GM18868 (cell line): Measurements from ENCODE around the gene LSR.

Experiments used
- ATAC-seq: cut with Tn5 transposase; IDR thresholded peaks from one replicate; pipeline ENCODE4 v1.9.1; 2021; ENCODE audit warnings: mild to moderate bottlenecking, moderate library complexity; ENCODE audit not compliant: unreplicated experiment

Gene LSR, protein sequence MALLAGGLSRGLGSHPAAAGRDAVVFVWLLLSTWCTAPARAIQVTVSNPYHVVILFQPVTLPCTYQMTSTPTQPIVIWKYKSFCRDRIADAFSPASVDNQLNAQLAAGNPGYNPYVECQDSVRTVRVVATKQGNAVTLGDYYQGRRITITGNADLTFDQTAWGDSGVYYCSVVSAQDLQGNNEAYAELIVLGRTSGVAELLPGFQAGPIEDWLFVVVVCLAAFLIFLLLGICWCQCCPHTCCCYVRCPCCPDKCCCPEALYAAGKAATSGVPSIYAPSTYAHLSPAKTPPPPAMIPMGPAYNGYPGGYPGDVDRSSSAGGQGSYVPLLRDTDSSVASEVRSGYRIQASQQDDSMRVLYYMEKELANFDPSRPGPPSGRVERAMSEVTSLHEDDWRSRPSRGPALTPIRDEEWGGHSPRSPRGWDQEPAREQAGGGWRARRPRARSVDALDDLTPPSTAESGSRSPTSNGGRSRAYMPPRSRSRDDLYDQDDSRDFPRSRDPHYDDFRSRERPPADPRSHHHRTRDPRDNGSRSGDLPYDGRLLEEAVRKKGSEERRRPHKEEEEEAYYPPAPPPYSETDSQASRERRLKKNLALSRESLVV

GRCh38 chr19:35248310-35249145 lies at the start of gene LSR:
LSR (plus strand) TSS chr19:35249002; CDS start chr19:35249023, 21 bp downstream.
- ATAC-seq: peak; percentile 82

GRCh38 chr19:35199481-35199880 lies 49.3 kb upstream of the LSR start:
- no peak for ATAC-seq

- no peak for ATAC-seq
These were observed 45.8 kb upstream of the LSR start for GRCh38 chr19:35202722-35203688.

DNA sequence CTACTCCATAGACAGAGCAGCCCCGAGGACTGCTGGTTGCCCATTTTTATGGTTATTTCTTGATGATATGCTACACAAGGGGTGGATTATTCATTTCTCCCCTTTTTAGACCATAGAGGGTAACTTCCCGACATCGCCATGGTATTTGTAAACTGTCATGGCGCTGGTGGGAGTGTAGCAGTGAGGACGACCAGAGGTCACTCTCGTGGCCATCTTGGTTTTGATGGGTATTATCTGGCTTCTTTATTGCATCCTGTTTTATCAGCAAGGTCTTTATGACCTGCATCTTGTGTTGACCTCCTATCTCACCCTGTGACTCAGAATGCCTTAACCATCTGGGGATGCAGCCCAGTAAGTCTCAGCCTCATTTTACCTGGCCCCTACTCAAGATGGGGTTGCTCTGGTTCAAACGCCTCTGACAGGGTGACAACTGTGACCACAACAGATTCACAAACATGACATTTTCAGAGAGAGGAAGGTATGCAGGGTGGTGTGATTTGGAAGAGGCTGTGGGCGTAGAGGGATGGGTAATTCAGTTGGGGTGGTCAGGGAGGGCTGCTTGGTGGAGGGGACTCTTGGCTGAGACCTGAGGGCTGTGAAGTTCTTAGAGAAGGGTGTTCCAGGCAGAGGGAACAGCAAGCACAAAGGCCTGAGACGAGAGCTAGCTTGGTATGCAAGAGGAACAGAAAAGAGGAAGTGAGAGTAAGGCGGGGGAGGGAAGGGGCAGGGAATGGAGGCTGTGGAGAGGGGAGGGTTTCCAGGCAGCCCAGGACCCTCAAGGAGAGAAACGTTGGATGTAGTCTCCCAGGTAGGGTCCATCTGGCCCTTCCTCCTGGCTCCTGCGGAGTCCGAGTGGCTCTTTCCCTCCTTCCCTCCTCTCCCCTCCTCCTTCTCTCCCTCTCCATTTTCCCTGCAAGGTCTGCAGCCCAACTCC lies 43.7 kb upstream of the LSR start:
- ATAC-seq: peak; percentile 83

GRCh38 chr19:35205733-35206323 lies 43.0 kb upstream of the LSR start:
- no peak for ATAC-seq

DNA sequence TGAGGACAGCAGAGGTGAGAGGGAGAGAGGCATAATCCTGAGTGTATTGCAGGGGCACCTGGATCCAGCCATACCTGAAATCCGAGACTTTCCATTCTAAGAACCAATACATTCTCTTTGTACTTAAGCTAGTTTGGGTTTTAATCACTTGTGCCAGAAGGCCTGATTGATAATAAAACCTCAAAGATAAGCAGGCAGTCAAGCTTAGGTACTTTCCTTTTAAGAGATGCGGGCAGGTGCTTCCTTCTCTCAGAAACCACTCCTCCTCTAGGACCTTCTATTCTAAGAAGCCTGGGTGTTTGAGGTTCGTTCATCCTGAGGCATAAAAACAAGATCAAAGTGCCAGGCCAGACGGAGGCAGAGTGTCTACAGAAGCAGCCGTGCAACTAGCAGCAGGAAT lies 42.4 kb upstream of the LSR start:
- ATAC-seq: no peak

- no peak for ATAC-seq
These were observed 41.9 kb upstream of the LSR start for GRCh38 chr19:35206855-35207254.

GRCh38 chr19:35207391-35207871 lies 41.4 kb upstream of the LSR start:
- no peak for ATAC-seq

- no peak for ATAC-seq
These were observed 40.7 kb upstream of the LSR start for GRCh38 chr19:35208121-35208520.

DNA sequence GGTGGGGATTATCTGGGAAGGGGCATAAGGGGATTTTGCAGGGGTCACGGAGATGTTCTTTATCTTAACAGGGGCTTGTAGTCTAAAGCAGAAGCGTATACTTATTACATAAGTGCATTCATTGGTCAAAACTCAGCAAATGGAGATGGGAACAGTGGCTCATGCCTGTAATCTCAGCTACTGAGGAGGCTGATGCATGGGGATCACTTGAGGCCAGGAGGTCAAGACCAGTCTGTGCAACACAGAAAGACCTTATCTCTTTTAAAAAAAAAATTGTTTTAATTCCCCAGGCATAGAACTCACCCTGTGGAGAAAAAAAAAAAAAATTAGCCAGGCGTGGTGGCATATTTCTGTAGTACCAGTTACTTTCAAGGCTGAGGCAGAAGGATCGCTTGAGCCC lies 39.2 kb upstream of the LSR start:
- no peak for ATAC-seq

DNA sequence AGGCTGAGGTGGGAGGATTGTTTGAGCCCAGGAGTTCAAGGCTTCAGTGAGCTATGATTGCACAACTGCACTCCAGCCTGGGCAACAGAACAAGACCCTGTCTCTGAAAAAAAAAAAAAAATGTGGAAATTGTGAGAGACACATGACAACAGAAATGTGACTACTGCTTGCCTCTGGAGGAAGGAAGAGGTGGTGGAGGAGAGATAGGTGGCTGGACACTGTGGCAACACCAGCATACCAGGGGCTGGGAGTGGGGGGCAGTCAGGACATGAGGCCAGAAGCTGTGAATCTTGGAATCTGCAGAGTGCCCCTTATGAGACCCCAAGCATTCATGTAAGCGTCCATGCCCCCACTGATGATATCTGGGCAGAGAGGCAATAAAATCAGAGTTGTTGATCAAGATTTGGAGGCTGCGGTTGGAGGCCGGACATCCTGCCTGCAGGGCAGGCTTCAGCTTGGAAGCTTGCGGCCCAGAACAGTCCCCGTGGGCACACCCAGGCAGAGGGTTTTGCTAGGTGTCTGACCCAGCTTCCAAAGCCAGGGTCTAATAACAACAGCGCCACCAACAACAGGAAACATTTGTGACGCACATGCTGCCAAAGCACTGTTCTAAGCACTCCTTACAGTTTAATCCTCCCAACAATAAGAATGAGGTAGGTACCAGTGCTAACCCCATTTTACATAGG lies 37.1 kb upstream of the LSR start:
- no peak for ATAC-seq

GRCh38 chr19:35212241-35212640 lies 36.6 kb upstream of the LSR start:
- no peak for ATAC-seq

GRCh38 chr19:35213663-35214632 lies 34.9 kb upstream of the LSR start:
- ATAC-seq: peak; percentile 63

- ATAC-seq: no peak
These were observed 33.9 kb upstream of the LSR start for GRCh38 chr19:35214766-35215422.

GRCh38 chr19:35216016-35216832 lies 32.6 kb upstream of the LSR start:
- no peak for ATAC-seq
